Jurkat, Clone E6-1 (cell line): ENCODE data around the gene SEPTIN11. TPM values are rescaled to one million over a fixed set of nuclear protein-coding genes. Genes with fewer than 3 reads are reported as not detected.

Source experiments
- DNase-seq: peaks from one replicate; pipeline ENCODE4 v3.0.0-alpha.2; 2011; ENCODE audit warnings: low read depth, low spot score
- H3K4me3 ChIP-seq: 2 replicates; pipeline ENCODE4 v1.5.1; 2011; ENCODE audit warnings: mild to moderate bottlenecking, low read length, control low read depth, moderate library complexity
- polyA plus RNA-seq: library from polyadenylated mRNA; unstranded; fragments of >200 nt; gene quantifications from one replicate; pipeline ENCODE4 v1.2.1, GENCODE V29; 2012; ENCODE audit warnings: missing spikeins; ENCODE audit not compliant: insufficient read length, insufficient read depth

SEPTIN11 gene
- 40.0 TPM for polyA plus RNA-seq

- DNase-seq: peak; percentile 60
- H3K4me3 ChIP-seq: peak within 1 kb of the TSS; percentile 76
Measured at GRCh38 chr4:76949276-76950051, at the start of gene SEPTIN11. Gene SEPTIN11 (plus strand): TSS chr4:76949752. CDS start chr4:76949904, 152 bp downstream.

GRCh38 chr4:76902233-76902890 is 47.2 kb upstream of the SEPTIN11 start:
- no peak overlapping the region for H3K4me3 ChIP-seq
- no peak for DNase-seq

- H3K4me3 ChIP-seq: no peak overlapping the region
- no peak for DNase-seq
Measured at GRCh38 chr4:76904646-76905190, 44.8 kb upstream of the SEPTIN11 start.

GRCh38 chr4:76905521-76905920 is 44.0 kb upstream of the SEPTIN11 start:
- H3K4me3 ChIP-seq: no peak overlapping the region
- DNase-seq: no peak

GRCh38 chr4:76909711-76910110 is 39.8 kb upstream of the SEPTIN11 start:
- DNase-seq: no peak

GRCh38 chr4:76920715-76921114 is 28.8 kb upstream of the SEPTIN11 start:
- DNase-seq: no peak
- no peak overlapping the region for H3K4me3 ChIP-seq

More at GRCh38 chr4:76909711-76910110, 39.8 kb upstream of the SEPTIN11 start:
- H3K4me3 ChIP-seq: no peak overlapping the region

GRCh38 chr4:76923619-76924357 is 25.8 kb upstream of the SEPTIN11 start:
- no peak overlapping the region for H3K4me3 ChIP-seq
- DNase-seq: no peak

GRCh38 chr4:76926841-76927240 is 22.7 kb upstream of the SEPTIN11 start:
- no peak for DNase-seq

GRCh38 chr4:76930685-76931084 is 18.9 kb upstream of the SEPTIN11 start:
- no peak overlapping the region for H3K4me3 ChIP-seq
- DNase-seq: no peak

More at GRCh38 chr4:76926841-76927240, 22.7 kb upstream of the SEPTIN11 start:
- no peak overlapping the region for H3K4me3 ChIP-seq

- H3K4me3 ChIP-seq: no peak overlapping the region
- no peak for DNase-seq
Measured at GRCh38 chr4:76931087-76931486, 18.5 kb upstream of the SEPTIN11 start.

- DNase-seq: no peak
- H3K4me3 ChIP-seq: no peak overlapping the region
Measured at GRCh38 chr4:76931576-76932276, 17.8 kb upstream of the SEPTIN11 start.

GRCh38 chr4:76939184-76939583 is 10.4 kb upstream of the SEPTIN11 start:
- no peak for DNase-seq
- H3K4me3 ChIP-seq: no peak overlapping the region

GRCh38 chr4:76943129-76943620 is 6.4 kb upstream of the SEPTIN11 start:
- H3K4me3 ChIP-seq: no peak overlapping the region
- DNase-seq: no peak

GRCh38 chr4:76943790-76944189 is 5.8 kb upstream of the SEPTIN11 start:
- H3K4me3 ChIP-seq: no peak overlapping the region
- DNase-seq: no peak

- H3K4me3 ChIP-seq: no peak overlapping the region
- no peak for DNase-seq
Measured at GRCh38 chr4:76947369-76947768, 2.2 kb upstream of the SEPTIN11 start.

- no peak for DNase-seq
- peak overlapping the region; percentile 76 for H3K4me3 ChIP-seq
Measured at GRCh38 chr4:76948443-76949275, 893 bp upstream of the SEPTIN11 start.

- peak; percentile 21 for DNase-seq
- peak overlapping the region; percentile 76 for H3K4me3 ChIP-seq
Measured at GRCh38 chr4:76950052-76950955, 752 bp downstream of the SEPTIN11 start.
